Measurements from ENCODE around the gene BIN1. TPM values are rescaled to one million over a fixed set of nuclear protein-coding genes. Genes with fewer than 3 reads are reported as not detected.
"Not testable (repeated sequence)": the region's sequence is repeated elsewhere in the genome, so short reads cannot be mapped to it uniquely, and the experiment has no call there.

Gene BIN1
- total RNA-seq, 4 donors from 2014 or later = 33.3 to 39.7 (median 38.4) TPM

GRCh38 chr2:127121353-127121752, 14.4 kb upstream of the BIN1 start:
- Histone ChIP-seq H3K27me3 (no peaks in the 10 kb centered on the region), H3K4me3 (no peak overlapping the region), H3K27ac (no peak overlapping the region), H3K36me3 (no peaks in the 10 kb centered on the region), H3K9me3 (no peaks in the 10 kb centered on the region), H3K4me1 (no peaks in the 10 kb centered on the region)
- DNase-seq = no peak
- intact Hi-C loops (cut with DNase I; ENCODE audit: low total_unique reads) (no loop called here), in situ Hi-C loops (cut with MboI; ENCODE audit: low pct_ligation_motif_present in 1 of 4, low pct_unique_long_range_greater_than_20kb in 1 of 4, low sequenced_read_pairs in 3 of 4) (no loop called here)
- TF ChIP-seq POLR2A (IDR thresholded peaks at IDR 0.05) (no peak), POLR2AphosphoS5 (IDR thresholded peaks at IDR 0.05) (no peak), EP300 (IDR thresholded peaks at IDR 0.05; ENCODE audit: low read depth) (no peak), CTCF (IDR thresholded peaks at IDR 0.05) (no peak)
- WGBS, 2 donors (ENCODE audit: low coverage in 1 of 2) = 100% methylated on average over 1 of the region's 1 CpG; no CpG with 5 or more reads in 1 of the 2 donors

GRCh38 chr2:127120408-127120807, 13.5 kb upstream of the BIN1 start:
- in situ Hi-C loops (cut with MboI; ENCODE audit: low pct_ligation_motif_present in 1 of 4, low pct_unique_long_range_greater_than_20kb in 1 of 4, low sequenced_read_pairs in 3 of 4) = not testable (repeated sequence)

GRCh38 chr2:127118467-127118866, 11.5 kb upstream of the BIN1 start:
- in situ Hi-C loops (cut with MboI; ENCODE audit: low pct_ligation_motif_present in 1 of 4, low pct_unique_long_range_greater_than_20kb in 1 of 4, low sequenced_read_pairs in 3 of 4) (no loop called here), intact Hi-C loops (cut with DNase I; ENCODE audit: low total_unique reads) (no loop called here)
- Histone ChIP-seq H3K36me3 (no peaks in the 10 kb centered on the region), H3K27me3 (no peaks in the 10 kb centered on the region), H3K27ac (no peak overlapping the region), H3K4me3 (no peak overlapping the region), H3K4me1 (peaks cover 0 to 8% (median 3%) of the 10 kb centered on the region in 4 donors), H3K9me3 (no peaks in the 10 kb centered on the region)
- no peak for DNase-seq
- no peak for TF ChIP-seq POLR2A (IDR thresholded peaks at IDR 0.05)
- no peak for TF ChIP-seq POLR2AphosphoS5 (IDR thresholded peaks at IDR 0.05)
- TF ChIP-seq EP300 (IDR thresholded peaks at IDR 0.05; ENCODE audit: low read depth) = no peak
- no peak for TF ChIP-seq CTCF (IDR thresholded peaks at IDR 0.05)
- WGBS, 2 donors (ENCODE audit: low coverage in 1 of 2) = 80 to 93% methylated on average over 5 to 6 of the region's 6 CpGs

More at GRCh38 chr2:127120408-127120807, 13.5 kb upstream of the BIN1 start:
- H3K27ac ChIP-seq; H3K9me3 ChIP-seq; H3K4me3 ChIP-seq; DNase-seq; H3K27me3 ChIP-seq; H3K36me3 ChIP-seq; H3K4me1 ChIP-seq; intact Hi-C loops (cut with DNase I; ENCODE audit: low total_unique reads): not testable (repeated sequence)
- 90% methylated on average over 16 of the region's 20 CpGs; no CpG with 5 or more reads in 1 of the 2 donors for WGBS, 2 donors (ENCODE audit: low coverage in 1 of 2)

- in situ Hi-C loops (cut with MboI; ENCODE audit: low pct_ligation_motif_present in 1 of 4, low pct_unique_long_range_greater_than_20kb in 1 of 4, low sequenced_read_pairs in 3 of 4) = no loop called here
- Histone ChIP-seq H3K4me1 (peaks cover 0 to 8% (median 3%) of the 10 kb centered on the region in 4 donors), H3K4me3 (no peak overlapping the region), H3K36me3 (no peaks in the 10 kb centered on the region), H3K9me3 (no peaks in the 10 kb centered on the region), H3K27ac (no peak overlapping the region), H3K27me3 (no peaks in the 10 kb centered on the region)
- DNase-seq = no peak
- TF ChIP-seq POLR2A (IDR thresholded peaks at IDR 0.05) (no peak), CTCF (IDR thresholded peaks at IDR 0.05) (no peak), POLR2AphosphoS5 (IDR thresholded peaks at IDR 0.05) (no peak), EP300 (IDR thresholded peaks at IDR 0.05; ENCODE audit: low read depth) (no peak)
- intact Hi-C loops (cut with DNase I; ENCODE audit: low total_unique reads) = no loop called here
- WGBS, 2 donors (ENCODE audit: low coverage in 1 of 2) = 40 to 94% methylated on average over 1 to 5 of the region's 5 CpGs
Observed at GRCh38 chr2:127118038-127118437, 11.1 kb upstream of the BIN1 start.

GRCh38 chr2:127117603-127118002, 10.6 kb upstream of the BIN1 start:
- 98 to 100% methylated on average over 2 to 9 of the region's 9 CpGs for WGBS, 2 donors (ENCODE audit: low coverage in 1 of 2)
- Histone ChIP-seq H3K27ac (no peak overlapping the region), H3K4me1 (peaks cover 0 to 8% (median 3%) of the 10 kb centered on the region in 4 donors), H3K36me3 (no peaks in the 10 kb centered on the region), H3K4me3 (no peak overlapping the region), H3K9me3 (no peaks in the 10 kb centered on the region), H3K27me3 (no peaks in the 10 kb centered on the region)
- in situ Hi-C loops (cut with MboI; ENCODE audit: low pct_ligation_motif_present in 1 of 4, low pct_unique_long_range_greater_than_20kb in 1 of 4, low sequenced_read_pairs in 3 of 4) = no loop called here
- no peak for DNase-seq
- TF ChIP-seq POLR2A (IDR thresholded peaks at IDR 0.05) (no peak), POLR2AphosphoS5 (IDR thresholded peaks at IDR 0.05) (no peak), EP300 (IDR thresholded peaks at IDR 0.05; ENCODE audit: low read depth) (no peak), CTCF (IDR thresholded peaks at IDR 0.05) (no peak)
- intact Hi-C loops (cut with DNase I; ENCODE audit: low total_unique reads) = no loop called here

Measured in transverse colon (tissue), 4 donors.